Esophagus mucosa (tissue), 1 donor: ENCODE data around the gene HCN2. TPM values are rescaled to one million over a fixed set of nuclear protein-coding genes. Genes with fewer than 3 reads are reported as not detected.

Source experiments
- ATAC-seq: fragments of 200-7000 bp; cut with Tn5 transposase; one replicate; pipeline ENCODE4 v1.9.1; 2020
- total RNA-seq: library from RNA; stranded (reverse); gene quantifications from one replicate; pipeline ENCODE4 v1.2.4, GENCODE V29; 2023
- donor health status: DM: yes; HTN: yes; CAD: no.

HCN2 gene
- 0.48 TPM for total RNA-seq

- no peak for ATAC-seq
These were observed at the start of gene HCN2 for GRCh38 chr19:589693-590395. TSS of gene HCN2 (plus strand) at chr19:589881. CDS start at chr19:589946, 65 bp downstream.

GRCh38 chr19:540867-541637, 48.6 kb upstream of the HCN2 start:
- ATAC-seq = no peak

GRCh38 chr19:541699-542098, 48.0 kb upstream of the HCN2 start:
- no peak for ATAC-seq

- ATAC-seq = no peak
These were observed 47.4 kb upstream of the HCN2 start for GRCh38 chr19:542173-542866.

GRCh38 chr19:543910-544608, 45.6 kb upstream of the HCN2 start, which contains the start of gene GZMM:
TSS of gene GZMM (plus strand) at chr19:544053. CDS start at chr19:544072, 19 bp downstream.
- peak; percentile 24 for ATAC-seq

- no peak for ATAC-seq
These were observed 42.6 kb upstream of the HCN2 start for GRCh38 chr19:547117-547516.

- ATAC-seq = no peak
These were observed 41.6 kb upstream of the HCN2 start for GRCh38 chr19:547836-548720.

- no peak for ATAC-seq
These were observed 40.5 kb upstream of the HCN2 start for GRCh38 chr19:548886-549830.

GRCh38 chr19:554817-555216, 34.9 kb upstream of the HCN2 start:
- no peak for ATAC-seq

- no peak for ATAC-seq
These were observed 34.2 kb upstream of the HCN2 start for GRCh38 chr19:555474-555808.

- no peak for ATAC-seq
These were observed 32.9 kb upstream of the HCN2 start for GRCh38 chr19:556611-557382.

GRCh38 chr19:558770-559439, 30.8 kb upstream of the HCN2 start:
- ATAC-seq = no peak

- no peak for ATAC-seq
These were observed 29.6 kb upstream of the HCN2 start for GRCh38 chr19:560121-560520.

GRCh38 chr19:566403-566802, 23.3 kb upstream of the HCN2 start:
- ATAC-seq = no peak

GRCh38 chr19:566844-567243, 22.8 kb upstream of the HCN2 start:
- ATAC-seq = no peak

- no peak for ATAC-seq
These were observed 22.3 kb upstream of the HCN2 start for GRCh38 chr19:567296-567900.

- ATAC-seq = no peak
These were observed 19.4 kb upstream of the HCN2 start for GRCh38 chr19:570251-570686.

- peak; percentile 5 for ATAC-seq
These were observed 18.6 kb upstream of the HCN2 start for GRCh38 chr19:570937-571565.
